Activated naive CD4-positive, alpha-beta T cell treated with anti-CD3 and anti-CD28 coated beads, Interleukin-2, amount 50 U/mL, for 24 hours (primary cell): ENCODE results near the gene RND2.
A peak's percentile ranks its signal among the peaks of the same experiment; 100 is the strongest.
"Not testable (repeated sequence)": the region's sequence is repeated elsewhere in the genome, so short reads cannot be mapped to it uniquely, and the experiment has no call there.

Experiments
- H3K27ac Mint-ChIP-seq: one replicate; pipeline ENCODE4 v1.8.0; 2021; ENCODE audit warnings: mild to moderate bottlenecking, mixed read lengths
- H3K27me3 Mint-ChIP-seq: one replicate; pipeline ENCODE4 v1.8.0; 2021; ENCODE audit warnings: mixed read lengths
- H3K36me3 Mint-ChIP-seq: one replicate; pipeline ENCODE4 v1.8.0; 2021; ENCODE audit warnings: mixed read lengths
- H3K4me1 Mint-ChIP-seq: one replicate; pipeline ENCODE4 v1.8.0; 2021; ENCODE audit warnings: mixed read lengths
- H3K4me3 Mint-ChIP-seq: one replicate; pipeline ENCODE4 v1.8.0; 2021; ENCODE audit warnings: mild to moderate bottlenecking, mixed read lengths
- H3K9me3 Mint-ChIP-seq: one replicate; pipeline ENCODE4 v1.8.0; 2021; ENCODE audit warnings: mixed read lengths

Gene RND2

DNA sequence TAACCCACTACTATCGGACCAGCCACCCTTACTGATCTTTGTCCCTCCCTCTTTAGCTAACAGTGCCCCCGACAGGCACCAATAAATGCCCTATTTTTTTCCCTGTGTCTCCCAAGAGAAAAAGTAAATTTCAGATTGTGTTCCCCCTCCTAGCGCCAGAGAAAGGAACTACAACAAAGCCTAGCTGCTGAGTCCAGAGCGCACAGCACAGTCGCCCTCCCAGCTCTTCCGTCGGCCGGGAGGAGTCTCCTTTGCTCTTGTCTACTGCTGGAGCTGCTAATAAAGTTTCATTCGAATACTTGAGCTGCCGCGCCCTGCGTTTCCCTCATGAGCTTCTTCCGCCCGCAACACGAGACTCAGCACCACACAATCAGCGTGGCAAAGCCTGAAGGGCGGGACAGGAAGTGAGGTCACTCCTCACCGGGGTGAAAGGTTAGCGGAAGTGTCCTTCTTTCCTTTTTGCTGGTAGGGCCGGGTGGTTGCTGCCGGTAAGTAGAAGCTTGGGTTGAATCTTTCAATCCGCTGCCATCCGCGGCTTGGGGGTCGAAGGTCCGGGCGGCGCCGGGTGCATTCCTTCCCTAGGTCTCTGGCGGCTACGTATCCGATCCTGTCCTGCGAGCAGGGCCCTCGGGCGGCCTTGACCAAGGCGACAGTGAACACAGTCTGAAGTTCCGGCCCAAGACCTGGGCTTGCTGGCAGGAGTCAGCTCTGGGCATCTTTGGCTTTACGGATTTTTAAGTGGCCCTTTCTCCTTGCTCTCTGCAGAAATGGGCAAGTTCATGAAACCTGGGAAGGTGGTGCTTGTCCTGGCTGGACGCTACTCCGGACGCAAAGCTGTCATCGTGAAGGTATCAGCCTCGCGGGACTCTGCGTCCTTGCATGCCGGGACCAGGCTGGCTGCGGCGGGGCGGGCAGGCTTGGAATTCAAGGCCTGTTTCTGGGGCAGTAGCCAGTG is 26.8 kb upstream of the RND2 start, which contains the start of gene RPL27:
RPL27 (plus strand) TSS at position 436 of the 955 bp plus-strand sequence; CDS start at position 768, 332 bp downstream.
- peaks cover 16% of the 10 kb centered on the region for H3K36me3 Mint-ChIP-seq
- H3K4me1 Mint-ChIP-seq = peaks cover 24% of the 10 kb centered on the region
- H3K9me3 Mint-ChIP-seq = no peaks in the 10 kb centered on the region
- no peaks in the 10 kb centered on the region for H3K27me3 Mint-ChIP-seq
- H3K4me3 Mint-ChIP-seq = peak within 1 kb of the TSS; percentile 98
- H3K27ac Mint-ChIP-seq = peak within 1 kb of the TSS; percentile 99

DNA sequence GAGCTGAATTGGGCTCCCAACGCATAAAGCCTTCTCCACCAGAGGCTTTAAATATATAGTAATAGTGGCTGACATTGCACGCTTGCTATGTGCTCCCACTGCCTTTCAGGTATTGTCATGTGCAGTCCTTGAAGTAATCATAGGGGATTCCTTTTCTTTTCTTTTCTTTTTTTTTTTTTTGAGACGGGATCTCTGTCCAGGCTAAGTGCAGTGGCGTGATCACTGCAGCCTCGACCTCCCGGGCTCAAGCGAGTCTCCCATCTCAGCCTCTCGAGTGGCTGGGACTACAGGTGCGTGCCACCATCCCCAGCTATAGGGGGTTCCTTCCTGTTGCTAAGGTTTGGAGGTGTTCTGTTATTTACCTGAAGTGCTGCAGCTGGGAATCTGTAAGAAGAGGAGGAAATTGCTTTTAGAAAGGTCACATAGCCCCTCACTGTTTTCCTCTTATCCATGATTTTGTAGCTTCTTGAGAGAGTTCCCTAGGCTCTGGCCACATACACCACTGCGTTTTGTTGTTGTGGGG is 26.0 kb upstream of the RND2 start:
- Mint-ChIP-seq H3K27ac (peak overlapping the region; percentile 99), H3K4me3 (peak overlapping the region; percentile 98), H3K27me3 (no peaks in the 10 kb centered on the region), H3K4me1 (peaks cover 24% of the 10 kb centered on the region), H3K36me3 (peaks cover 16% of the 10 kb centered on the region), H3K9me3 (no peaks in the 10 kb centered on the region)

DNA sequence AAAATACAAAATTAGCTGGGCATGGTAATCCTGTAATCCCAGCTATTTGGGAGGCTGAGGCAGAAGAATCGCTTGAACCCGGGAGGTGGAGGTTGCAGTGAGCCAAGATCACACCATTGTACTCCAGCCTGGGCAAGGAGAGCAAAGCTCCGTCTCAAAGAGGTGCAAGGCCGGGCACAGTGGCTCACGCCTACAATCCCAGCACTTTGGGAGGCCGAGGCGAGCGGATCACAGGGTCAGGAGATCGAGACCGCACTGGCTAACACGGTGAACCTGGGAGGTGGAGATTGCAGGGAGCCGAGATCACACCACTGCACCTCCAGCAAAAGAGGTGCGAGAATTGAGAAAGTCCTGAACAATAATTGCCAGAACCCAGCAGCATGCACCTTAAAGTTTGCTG is 24.1 kb upstream of the RND2 start:
- H3K27me3 Mint-ChIP-seq, H3K9me3 Mint-ChIP-seq: not testable (repeated sequence)
- peak overlapping the region; percentile 74 for H3K27ac Mint-ChIP-seq
- H3K4me3 Mint-ChIP-seq = peak overlapping the region; percentile 11
- H3K36me3 Mint-ChIP-seq = peaks cover 16% of the 10 kb centered on the region
- peaks cover 24% of the 10 kb centered on the region for H3K4me1 Mint-ChIP-seq

DNA sequence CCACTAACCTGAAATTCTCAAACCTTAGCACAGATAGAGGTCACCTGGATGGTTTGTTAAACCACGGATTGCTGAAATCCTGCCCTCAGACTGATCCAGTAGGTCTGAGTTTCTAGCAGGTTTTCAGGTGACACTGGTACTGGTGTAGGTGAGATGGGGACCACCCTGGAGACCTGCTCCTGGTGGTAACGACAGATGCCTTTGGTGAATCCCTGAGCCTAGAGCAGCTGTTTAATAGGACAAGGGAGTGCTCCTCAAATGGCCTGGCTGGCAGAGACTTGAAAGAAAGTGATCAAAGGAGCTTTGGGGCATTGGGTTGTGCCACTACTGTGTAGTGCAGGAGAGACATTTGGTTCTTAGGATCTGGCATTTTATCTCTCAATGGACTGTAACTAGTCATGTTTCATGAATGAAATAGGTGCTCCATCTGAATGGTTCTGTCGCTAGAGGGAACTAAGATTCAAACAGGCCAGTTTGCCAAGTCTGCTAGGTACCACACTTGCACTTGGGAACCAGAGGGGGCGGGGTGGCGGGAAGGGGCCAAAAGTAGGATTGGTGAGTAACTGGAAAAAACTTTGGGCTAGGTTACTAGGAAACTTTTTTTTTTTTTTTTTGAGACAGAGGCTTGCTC is 21.4 kb upstream of the RND2 start:
- H3K36me3 Mint-ChIP-seq = peaks cover 17% of the 10 kb centered on the region
- H3K9me3 Mint-ChIP-seq = no peaks in the 10 kb centered on the region
- H3K27me3 Mint-ChIP-seq = no peaks in the 10 kb centered on the region
- H3K4me1 Mint-ChIP-seq = peaks cover 27% of the 10 kb centered on the region
- peak overlapping the region; percentile 69 for H3K27ac Mint-ChIP-seq
- no peak overlapping the region for H3K4me3 Mint-ChIP-seq

DNA sequence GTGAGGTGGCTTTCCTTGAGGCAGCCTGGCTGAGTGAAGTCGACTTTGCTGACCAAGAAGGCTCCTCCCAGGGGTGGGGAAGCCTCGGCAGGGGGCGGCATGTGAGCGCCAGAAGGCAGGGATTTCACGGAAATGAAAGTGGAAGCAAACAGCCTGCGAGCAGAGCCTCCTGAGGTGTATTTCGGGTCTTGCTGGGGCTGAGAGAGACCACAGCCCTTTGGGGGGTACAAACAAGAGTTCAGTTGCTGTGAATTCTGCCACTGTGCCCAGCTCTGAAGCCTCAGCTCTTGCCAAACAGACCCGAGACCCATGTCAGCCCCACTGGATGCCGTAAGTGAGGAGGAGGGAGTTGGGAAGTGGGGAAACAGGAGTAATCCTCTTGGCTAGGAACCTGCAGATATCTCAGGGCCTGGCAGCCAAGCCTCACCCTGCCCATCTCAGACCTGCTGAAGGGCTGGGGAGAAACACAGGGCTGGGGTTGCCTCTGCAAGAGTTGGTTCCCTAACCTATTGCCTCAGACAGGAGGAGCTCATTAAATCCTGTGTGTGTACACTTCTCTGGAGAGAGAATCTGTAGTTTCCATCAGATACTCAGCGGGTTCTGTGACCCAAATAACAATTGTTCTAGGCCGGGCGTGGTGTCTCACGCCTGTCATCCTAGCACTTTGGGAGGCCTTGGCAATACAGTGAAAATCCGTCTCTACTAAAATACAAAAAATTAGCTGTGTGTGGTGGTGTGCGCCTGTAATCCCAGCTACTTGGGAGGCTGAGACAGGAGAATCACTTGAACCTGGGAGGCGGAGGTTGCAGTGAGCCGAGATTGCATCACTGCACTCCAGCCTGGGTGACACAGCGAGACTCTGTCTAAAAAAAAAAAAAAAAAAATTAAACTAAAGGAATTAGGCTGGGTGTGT is 18.1 kb upstream of the RND2 start, which contains the start of gene IFI35:
IFI35 (plus strand) TSS at position 146 of the 913 bp plus-strand sequence; CDS start at position 310, 164 bp downstream.
- H3K36me3 Mint-ChIP-seq = peaks cover 3% of the 10 kb centered on the region
- peaks cover 33% of the 10 kb centered on the region for H3K4me1 Mint-ChIP-seq
- H3K9me3 Mint-ChIP-seq = no peaks in the 10 kb centered on the region
- no peaks in the 10 kb centered on the region for H3K27me3 Mint-ChIP-seq
- peak within 1 kb of the TSS; percentile 100 for H3K4me3 Mint-ChIP-seq
- H3K27ac Mint-ChIP-seq = peak within 1 kb of the TSS; percentile 100

DNA sequence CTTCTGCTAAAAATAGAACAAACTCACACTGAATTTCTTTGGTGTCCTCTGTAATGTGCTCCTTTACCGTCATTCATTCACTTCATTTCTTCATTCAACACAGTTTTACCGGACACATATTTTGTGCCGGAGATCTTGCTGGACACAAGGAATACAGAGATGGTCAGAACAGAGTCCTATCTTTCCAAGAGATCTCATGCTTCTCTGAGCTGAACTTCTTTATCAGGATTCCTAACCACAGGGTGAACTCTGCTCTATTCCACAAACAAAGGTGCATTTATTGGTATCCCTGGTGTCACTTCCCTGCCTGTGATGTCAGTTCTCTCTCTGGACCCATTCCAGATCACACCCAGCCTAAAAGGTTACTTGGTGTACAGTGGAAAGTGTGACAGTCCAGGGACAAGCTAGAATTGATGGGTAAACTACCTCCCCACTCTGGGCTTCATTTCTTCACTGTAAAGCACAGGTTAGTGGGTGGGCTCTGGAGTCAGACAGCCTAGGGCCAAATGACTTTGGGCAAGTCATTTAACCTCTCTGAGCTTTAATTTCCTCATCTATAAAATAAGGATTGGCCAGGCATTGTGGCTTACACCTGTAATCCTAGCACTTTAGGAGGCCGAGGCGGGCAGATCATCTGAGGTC is 14.2 kb upstream of the RND2 start:
- Mint-ChIP-seq H3K4me1 (peaks cover 36% of the 10 kb centered on the region), H3K27ac (peak overlapping the region; percentile 52), H3K9me3 (no peaks in the 10 kb centered on the region), H3K36me3 (peaks cover 10% of the 10 kb centered on the region), H3K27me3 (no peaks in the 10 kb centered on the region), H3K4me3 (no peak overlapping the region)

DNA sequence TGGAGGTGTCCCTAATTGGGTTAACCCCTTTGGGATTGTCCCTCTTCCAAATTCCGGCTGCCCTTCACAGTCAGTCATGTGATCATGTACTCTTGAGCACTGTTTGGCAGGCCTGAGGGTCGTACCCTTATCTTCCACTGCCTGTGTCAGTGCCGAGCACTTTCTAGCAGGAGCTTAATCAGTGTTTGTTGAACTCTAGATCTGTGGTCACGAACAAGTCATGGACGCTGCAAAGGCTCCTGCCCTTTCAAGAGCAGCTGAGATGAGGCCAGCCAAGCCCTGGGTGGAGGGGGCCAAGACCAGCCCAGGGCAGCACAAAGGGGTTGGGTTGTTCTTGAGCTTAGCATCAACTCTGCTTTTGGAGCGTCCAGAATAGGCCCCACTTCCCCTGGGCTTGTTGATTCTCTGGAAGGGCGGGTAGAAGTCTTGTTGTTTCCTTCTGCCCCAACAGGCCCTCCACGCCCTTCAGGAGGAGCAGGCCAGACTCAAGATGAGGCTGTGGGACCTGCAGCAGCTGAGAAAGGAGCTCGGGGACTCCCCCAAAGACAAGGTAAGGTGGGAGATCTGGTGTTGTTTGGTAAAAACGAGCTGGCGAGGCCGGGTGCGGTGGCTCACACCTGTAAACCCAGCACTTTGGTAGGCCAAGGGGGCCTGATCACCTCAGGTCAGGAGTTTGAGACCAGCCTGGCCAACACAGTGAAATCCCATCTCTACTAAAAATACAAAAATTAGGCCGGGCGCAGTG is 13.1 kb upstream of the RND2 start:
- Mint-ChIP-seq H3K9me3 (no peaks in the 10 kb centered on the region), H3K36me3 (peaks cover 8% of the 10 kb centered on the region), H3K4me1 (peaks cover 30% of the 10 kb centered on the region), H3K27me3 (no peaks in the 10 kb centered on the region), H3K27ac (no peak overlapping the region), H3K4me3 (no peak overlapping the region)

DNA sequence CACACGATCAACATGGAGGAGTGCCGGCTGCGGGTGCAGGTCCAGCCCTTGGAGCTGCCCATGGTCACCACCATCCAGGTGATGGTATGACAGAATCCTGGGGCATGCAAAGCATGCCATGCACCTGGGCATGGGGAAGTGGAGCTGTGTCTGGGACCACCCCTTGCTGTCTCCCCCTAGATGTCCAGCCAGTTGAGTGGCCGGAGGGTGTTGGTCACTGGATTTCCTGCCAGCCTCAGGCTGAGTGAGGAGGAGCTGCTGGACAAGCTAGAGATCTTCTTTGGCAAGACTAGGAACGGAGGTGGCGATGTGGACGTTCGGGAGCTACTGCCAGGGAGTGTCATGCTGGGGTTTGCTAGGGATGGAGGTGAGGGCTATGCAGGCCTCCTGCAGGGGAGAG is 11.7 kb upstream of the RND2 start:
- H3K36me3 Mint-ChIP-seq = peaks cover 8% of the 10 kb centered on the region
- no peak overlapping the region for H3K27ac Mint-ChIP-seq

DNA sequence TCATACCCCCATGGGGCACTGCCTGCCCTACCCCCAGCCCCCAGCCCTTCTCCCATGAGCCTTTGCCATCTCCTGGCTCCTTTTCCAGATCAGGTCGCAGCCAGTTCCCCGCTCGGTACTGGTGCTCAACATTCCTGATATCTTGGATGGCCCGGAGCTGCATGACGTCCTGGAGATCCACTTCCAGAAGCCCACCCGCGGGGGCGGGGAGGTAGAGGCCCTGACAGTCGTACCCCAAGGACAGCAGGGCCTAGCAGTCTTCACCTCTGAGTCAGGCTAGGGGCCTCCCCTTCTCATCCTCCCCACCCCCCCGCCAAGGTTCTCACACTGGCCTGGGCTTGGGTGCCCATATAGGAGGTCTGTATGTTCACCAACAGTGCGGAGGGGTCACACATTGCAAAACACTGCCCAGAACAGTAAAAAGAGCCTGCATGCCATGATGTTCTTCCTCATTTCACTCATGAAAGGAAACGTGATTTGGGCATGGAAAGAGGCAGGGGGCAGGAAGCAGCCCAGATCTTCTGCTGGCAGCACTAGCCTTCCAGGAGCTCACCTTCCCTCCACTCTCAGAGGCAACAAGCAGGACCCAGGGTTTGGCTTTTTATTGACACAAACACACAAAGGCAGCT is 10.9 kb upstream of the RND2 start:
- H3K36me3 Mint-ChIP-seq = peaks cover 8% of the 10 kb centered on the region
- peaks cover 26% of the 10 kb centered on the region for H3K4me1 Mint-ChIP-seq
- H3K9me3 Mint-ChIP-seq = no peaks in the 10 kb centered on the region
- H3K4me3 Mint-ChIP-seq = no peak overlapping the region
- H3K27ac Mint-ChIP-seq = no peak overlapping the region
- H3K27me3 Mint-ChIP-seq = no peaks in the 10 kb centered on the region

More for the DNA sequence above, 11.7 kb upstream of the RND2 start:
- Mint-ChIP-seq H3K27me3 (no peaks in the 10 kb centered on the region), H3K9me3 (no peaks in the 10 kb centered on the region), H3K4me1 (peaks cover 23% of the 10 kb centered on the region), H3K4me3 (no peak overlapping the region)

DNA sequence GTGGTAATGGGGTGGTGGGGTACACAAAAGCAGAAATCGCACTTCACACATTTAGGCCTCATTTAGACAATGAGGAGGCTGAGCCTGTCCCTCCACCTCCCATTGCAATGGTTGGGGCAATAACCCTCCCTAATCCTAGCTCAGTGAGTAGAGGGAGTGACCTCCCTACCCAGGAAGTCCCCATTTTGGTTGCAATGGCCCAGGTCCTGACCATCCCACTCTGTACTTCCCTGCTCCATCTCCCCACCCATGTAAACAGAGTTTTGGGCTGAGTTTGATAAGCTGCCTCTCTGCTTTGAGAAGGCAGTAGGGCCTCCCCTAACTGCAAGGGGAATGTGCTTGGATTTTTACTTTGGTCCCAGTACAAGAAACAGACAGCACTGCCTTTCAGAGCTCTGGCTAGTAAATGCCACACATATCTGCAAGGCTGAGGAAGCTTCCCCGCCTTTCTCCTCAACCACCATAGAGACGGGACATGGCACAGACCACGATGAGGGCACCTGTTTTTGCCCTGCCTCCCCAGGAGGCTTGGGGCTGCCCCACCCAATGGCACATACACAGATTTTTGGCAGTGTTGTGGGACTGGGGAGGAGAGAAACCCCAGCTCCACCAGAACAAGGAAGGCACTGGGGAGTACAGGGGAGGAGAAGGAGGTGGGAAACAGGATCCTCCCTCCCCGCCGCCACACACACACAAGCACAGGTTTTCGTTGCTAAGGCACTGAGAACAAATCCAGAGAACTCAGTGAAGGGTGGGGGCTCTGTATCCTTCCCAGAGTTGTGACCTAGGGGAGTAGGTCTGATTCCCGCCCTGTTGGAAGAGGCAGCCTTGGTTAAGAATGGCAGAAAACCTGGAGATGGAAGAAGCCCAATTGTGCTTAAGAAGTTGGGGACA is 10.1 kb upstream of the RND2 start:
- peaks cover 8% of the 10 kb centered on the region for H3K36me3 Mint-ChIP-seq
- no peak overlapping the region for H3K4me3 Mint-ChIP-seq
- peak overlapping the region; percentile 68 for H3K27ac Mint-ChIP-seq
- H3K27me3 Mint-ChIP-seq = no peaks in the 10 kb centered on the region
- H3K4me1 Mint-ChIP-seq = peaks cover 33% of the 10 kb centered on the region
- no peaks in the 10 kb centered on the region for H3K9me3 Mint-ChIP-seq

DNA sequence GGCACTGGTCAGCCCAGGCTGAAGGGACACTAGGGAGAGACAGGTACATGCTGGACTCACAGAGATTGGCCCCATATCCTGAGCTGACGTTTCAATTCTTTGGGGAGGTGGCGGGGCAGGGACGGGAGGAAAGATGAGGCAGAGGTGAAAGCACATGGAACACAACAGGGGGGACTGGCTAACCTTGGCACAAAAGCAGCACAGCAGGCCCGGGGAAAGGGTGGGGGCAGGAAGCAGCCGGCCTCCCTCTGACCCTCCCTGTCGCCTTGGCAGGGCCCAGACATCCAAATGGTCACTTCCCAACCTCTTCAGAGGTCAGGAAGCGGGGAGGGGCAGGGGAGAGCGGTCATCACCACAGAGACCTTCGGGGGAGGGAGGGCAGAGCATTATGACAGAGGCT is 9.5 kb upstream of the RND2 start:
- Mint-ChIP-seq H3K27me3 (no peaks in the 10 kb centered on the region), H3K4me1 (peaks cover 33% of the 10 kb centered on the region), H3K4me3 (no peak overlapping the region), H3K36me3 (peaks cover 8% of the 10 kb centered on the region), H3K9me3 (no peaks in the 10 kb centered on the region), H3K27ac (no peak overlapping the region)

DNA sequence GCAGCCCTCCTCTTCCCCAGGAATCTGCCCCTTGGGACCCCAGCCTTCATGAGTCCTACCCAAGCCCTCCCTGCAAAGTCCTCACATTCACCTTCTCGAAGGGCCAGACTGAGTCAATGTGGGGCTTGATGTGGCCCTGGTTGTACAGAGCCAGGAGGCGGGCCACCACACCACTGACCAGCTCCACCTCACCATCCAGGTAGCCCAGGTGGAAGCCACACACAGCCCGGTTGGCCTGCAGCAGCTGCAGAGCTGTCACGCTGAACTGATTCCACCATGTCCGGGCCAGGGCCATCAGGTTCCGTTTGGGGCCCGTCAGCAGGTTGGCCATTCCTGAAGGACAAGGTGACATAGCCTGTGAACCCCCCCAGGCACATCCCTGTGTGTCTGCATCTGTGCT is 8.8 kb upstream of the RND2 start:
- H3K4me1 Mint-ChIP-seq = peaks cover 32% of the 10 kb centered on the region
- H3K4me3 Mint-ChIP-seq = no peak overlapping the region
- peak overlapping the region; percentile 17 for H3K27ac Mint-ChIP-seq
- H3K36me3 Mint-ChIP-seq = peaks cover 8% of the 10 kb centered on the region
- H3K9me3 Mint-ChIP-seq = no peaks in the 10 kb centered on the region
- no peaks in the 10 kb centered on the region for H3K27me3 Mint-ChIP-seq
